ENCODE results near the gene MBD5. TPM values are rescaled to one million over a fixed set of nuclear protein-coding genes. Genes with fewer than 3 reads are reported as not detected.

The MBD5 gene
- polyA plus RNA-seq, 1 of the 3 experiments (the other 2 are of a cell fraction): 7.4 TPM

GRCh38 chr2:148006249-148007007 is 14.5 kb upstream of the MBD5 start:
- CTCF ChIA-PET: no interaction called here
- no peak for DNase-seq
- Histone ChIP-seq H3K79me2 (ENCODE audit: insufficient read depth) (peaks cover 99% of the 10 kb centered on the region), H3K27ac (ENCODE audit: low read depth in 2 of 2, low read length in 1 of 2) (no peak overlapping the region), H3K9ac (no peak overlapping the region), H3K27me3 (ENCODE audit: insufficient read depth) (no peaks in the 10 kb centered on the region), H4K20me1 (ENCODE audit: insufficient read depth) (no peaks in the 10 kb centered on the region; the same call in 1 of the 2 replicates), H3K4me1 (ENCODE audit: control insufficient read depth in 1 of 2, insufficient read depth in 2 of 2, low read depth in 1 of 2, low read length in 1 of 2) (no peaks in the 10 kb centered on the region), H3K4me2 (no peak overlapping the region), H3F3A (replicated peaks; ENCODE audit: insufficient read depth) (no peaks in the 10 kb centered on the region), H3K9me3 (0 out of 2 replicates have a peak, but pooled peaks cover 9% of the 10 kb centered on the region), H3K9me2 (no peaks in the 10 kb centered on the region), H2AFZ (ENCODE audit: low read depth) (no peak overlapping the region), H3K36me3 (replicated peaks in 1 of 2; ENCODE audit: control insufficient read depth in 1 of 2, insufficient read depth in 2 of 2, low read length in 1 of 2) (peaks cover 0 to 7% of the 10 kb centered on the region in 2 experiments), H3K4me3 (ENCODE audit: low read depth in 2 of 2, low read length in 1 of 2) (no peak overlapping the region)
- TF ChIP-seq TAF1 (IDR thresholded peaks at IDR 0.05; ENCODE audit: borderline replicate concordance, low read depth, low read length) (no peak), RCOR1 (IDR thresholded peaks at IDR 0.05; ENCODE audit: low read length) (no peak), GATA2 (CRISPR knock-in tag; IDR thresholded peaks at IDR 0.05) (no peak), GABPA (IDR thresholded peaks at IDR 0.05; ENCODE audit: low read depth) (no peak), TEAD4 (IDR thresholded peaks at IDR 0.05; ENCODE audit: borderline replicate concordance, insufficient read depth) (no peak), MXI1 (IDR thresholded peaks at IDR 0.05; ENCODE audit: low read depth, low read length) (no peak), SIN3A (IDR thresholded peaks at IDR 0.05; ENCODE audit: borderline replicate concordance, low read depth, low read length) (no peak), FOSL2 (IDR thresholded peaks at IDR 0.05; ENCODE audit: borderline replicate concordance, low read depth) (no peak), USF1 (IDR thresholded peaks at IDR 0.05; ENCODE audit: borderline replicate concordance, low read depth) (no peak), YY1 (IDR thresholded peaks at IDR 0.05; ENCODE audit: low read depth) (no peak), CTCF (IDR thresholded peaks at IDR 0.05) (no peak), FOXJ3 (CRISPR knock-in tag; IDR thresholded peaks at IDR 0.05) (no peak), POLR2AphosphoS5 (IDR thresholded peaks at IDR 0.05; ENCODE audit: low read depth, low read length) (no peak), TCF12 (IDR thresholded peaks at IDR 0.05) (no peak), FOXM1 (IDR thresholded peaks at IDR 0.05; ENCODE audit: low read depth) (no peak), MEF2A (IDR thresholded peaks at IDR 0.05; ENCODE audit: borderline replicate concordance, low read depth) (no peak)
- POLR2A ChIA-PET: no interaction called here
- 76% methylated on average over 5 of the region's 6 CpGs for WGBS (ENCODE audit: low lambda C conversion rate)

All from SK-N-SH (cell line).